NAMALWA (cell line): ENCODE measurements around the gene CTSZ.
"Not testable (repeated sequence)": the region's sequence is repeated elsewhere in the genome, so short reads cannot be mapped to it uniquely, and the experiment has no call there.

ENCODE experiments used
- DNase-seq: peaks from one replicate; pipeline ENCODE4 v3.0.0-alpha.2; 2015; ENCODE audit warnings: low spot score

CTSZ gene

DNA sequence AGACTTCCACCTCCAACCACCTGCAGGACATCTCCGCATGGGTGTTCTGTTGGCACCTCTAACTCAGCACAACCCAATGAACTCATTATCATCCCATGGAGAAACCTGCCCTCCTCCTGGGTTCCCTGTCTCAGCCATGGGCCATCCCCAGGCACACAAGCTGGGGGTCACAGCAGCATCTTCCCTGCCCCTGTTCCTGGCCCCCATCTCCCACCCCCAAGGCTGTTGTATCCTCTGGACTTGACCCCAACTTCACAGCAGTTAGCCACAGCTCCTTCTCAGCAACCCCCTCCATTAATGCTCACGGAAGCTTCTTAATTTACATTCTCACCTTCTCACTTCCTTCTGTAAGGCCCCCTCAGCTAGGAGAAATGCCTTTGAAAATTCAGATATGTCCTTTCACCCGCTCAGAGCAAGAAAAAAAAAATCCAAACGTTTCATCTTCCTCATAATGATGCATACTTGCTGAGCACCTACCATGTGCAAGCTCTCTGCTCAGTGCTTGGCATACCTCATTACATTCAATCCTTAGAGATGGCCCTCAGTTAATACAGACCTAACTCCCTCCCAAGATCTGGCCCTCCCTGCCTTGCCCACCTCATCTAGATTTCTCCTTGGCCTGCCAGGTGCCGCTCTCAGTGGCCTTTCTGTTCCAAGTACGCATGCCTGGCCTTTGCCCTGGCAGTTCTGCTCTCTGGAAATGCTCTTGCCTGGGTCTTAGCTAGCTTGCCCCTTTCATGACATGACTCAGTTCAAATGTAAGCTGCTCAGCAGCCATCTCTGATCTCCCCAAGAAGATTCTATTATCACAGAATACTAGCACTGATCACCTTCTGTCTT, 28.5 kb downstream of the CTSZ start:
- no peak for DNase-seq

DNA sequence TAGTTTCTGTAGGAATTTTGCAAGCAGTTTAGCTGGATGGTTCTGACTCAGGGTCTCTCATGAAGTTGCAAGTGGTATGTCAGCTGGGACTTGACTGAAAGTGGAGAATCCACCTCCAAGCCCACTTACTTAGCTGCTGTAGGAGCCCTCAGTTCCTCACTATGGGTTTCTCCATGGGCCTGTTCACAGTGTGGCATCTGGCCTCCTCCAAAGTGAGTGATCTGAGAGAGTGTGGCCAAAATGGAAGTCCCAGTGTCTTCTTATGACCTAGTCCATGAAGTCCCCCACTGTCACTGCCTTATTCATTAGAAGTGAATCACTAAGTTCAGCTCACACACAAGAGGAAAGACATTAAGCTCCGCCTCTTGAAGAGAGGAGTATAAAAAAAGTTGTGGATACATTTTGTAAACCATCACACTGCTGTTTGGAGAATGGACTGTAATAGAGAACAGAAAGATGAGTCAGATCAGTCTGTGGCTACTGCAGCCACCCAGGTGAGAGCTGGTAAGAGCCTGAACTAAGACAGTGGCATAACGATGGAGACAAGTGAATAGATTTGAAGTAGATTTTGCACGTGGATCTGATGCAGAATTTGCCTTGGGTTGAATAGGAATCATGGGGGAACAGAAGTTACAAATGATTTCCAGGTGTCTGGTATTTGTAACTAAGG, 30.9 kb downstream of the CTSZ start:
- no peak for DNase-seq

DNA sequence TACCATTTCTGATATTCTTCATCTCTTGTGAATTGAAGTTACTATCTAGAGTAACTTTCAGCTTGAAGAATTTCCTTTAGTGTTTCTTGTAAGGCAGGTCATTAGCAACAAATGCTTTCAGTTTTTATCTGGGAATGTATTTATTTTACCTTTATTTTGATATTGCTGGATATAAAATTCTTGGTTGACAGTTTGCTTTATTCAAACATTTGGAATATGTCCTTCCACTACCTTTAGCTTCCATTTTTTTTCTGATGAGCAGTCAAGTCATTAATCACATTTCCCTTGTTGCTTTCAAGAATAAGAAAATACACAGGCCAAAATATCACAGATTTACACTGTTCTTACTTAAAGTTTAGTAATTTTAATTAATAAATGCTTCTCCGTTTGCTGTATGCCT, 31.7 kb downstream of the CTSZ start:
- no peak for DNase-seq

DNA sequence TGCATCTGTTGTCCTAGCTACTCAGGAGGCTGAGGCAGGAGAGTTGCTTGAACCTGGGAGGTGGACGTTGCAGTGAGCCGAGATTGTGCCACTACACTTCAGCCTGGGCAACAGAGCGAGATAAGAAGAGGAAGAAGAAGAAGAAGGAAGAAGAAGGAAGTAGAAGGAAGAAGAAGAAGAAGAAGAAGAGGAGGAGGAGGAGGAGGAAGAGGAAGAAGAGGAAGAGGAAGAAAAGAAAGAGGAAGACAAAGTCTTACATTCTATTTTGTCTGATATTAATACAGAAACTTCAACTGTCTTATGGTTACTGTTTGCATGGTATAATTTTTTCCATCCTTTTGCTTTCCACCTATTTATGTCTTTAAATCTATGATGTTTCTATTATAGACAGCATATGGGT, 33.2 kb downstream of the CTSZ start:
- no peak for DNase-seq

DNA sequence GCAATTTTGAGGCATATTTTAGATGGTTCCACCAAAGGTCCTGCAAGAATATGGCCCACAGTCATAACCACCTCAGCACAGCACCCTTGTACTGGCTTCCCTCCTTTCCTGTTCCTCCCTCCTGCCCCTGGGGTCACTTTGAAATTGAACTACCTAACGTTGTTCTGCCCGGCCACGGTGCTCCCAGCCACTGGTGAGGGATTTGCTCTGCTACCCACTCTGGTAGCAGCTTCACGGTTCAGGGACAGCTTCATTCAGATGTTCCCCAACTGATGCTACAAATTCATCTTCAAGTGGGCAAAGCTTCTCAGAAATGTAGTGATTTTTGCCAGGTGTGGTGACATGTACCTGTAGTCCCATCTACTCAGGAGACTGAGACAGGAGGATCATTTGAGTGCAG, 33.9 kb downstream of the CTSZ start:
- DNase-seq, result no peak

DNA sequence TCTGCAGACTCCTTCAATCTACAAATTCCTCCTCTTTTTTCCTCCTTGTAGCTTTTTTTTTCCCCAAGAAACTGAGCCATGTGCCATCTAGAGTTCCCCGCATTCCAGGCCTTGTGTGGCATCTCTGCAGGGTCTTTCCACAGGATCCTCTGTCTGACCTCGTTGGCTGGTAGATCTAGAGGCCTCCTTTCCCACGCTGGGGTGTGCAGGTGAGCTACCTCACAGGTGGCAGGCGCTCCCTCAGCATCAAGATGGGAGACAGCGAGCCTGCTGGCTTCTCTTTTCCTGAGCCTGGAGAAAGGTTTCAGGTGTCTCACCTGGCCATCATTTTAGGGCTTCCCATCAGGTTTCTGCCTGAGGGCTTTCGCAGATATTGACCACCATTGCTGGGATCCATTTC, 35.6 kb downstream of the CTSZ start:
- no peak for DNase-seq

DNA sequence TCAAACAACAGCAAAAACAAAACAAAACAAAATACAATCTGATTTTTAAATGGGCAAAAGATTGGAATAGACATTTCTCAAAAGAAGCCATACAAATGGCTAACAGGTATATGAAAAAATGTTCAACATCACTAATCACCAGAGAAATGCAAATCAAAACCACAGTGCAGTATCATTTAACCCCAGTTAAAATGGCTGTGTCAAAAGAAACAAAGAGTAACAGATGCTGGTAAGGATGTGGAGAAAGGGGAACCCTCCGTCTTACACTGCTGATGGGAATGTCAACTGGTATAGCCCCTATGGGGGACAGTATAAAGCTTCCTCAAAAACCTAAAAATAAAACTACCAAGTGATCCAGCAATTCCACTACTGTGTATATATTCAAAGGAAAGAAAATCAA, 36.9 kb downstream of the CTSZ start:
- DNase-seq, result no peak

DNA sequence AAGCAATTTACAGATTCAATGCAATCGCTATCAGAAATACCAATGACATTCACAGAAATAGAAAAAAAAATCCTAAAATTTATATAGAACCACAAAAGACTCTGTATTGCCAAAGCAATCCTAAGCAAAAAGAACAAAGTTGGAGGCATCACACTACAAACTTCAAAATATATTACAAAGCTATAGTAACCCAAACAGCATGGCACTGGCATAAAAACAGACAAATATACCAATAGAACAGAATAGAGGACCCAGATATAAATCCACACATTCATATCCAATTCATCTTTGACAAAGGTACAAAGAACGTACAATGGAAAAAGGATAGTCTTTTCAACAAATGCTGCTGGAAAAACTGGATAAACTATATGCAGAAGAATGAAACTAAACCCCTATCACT, 37.6 kb downstream of the CTSZ start:
- no peak for DNase-seq

DNA sequence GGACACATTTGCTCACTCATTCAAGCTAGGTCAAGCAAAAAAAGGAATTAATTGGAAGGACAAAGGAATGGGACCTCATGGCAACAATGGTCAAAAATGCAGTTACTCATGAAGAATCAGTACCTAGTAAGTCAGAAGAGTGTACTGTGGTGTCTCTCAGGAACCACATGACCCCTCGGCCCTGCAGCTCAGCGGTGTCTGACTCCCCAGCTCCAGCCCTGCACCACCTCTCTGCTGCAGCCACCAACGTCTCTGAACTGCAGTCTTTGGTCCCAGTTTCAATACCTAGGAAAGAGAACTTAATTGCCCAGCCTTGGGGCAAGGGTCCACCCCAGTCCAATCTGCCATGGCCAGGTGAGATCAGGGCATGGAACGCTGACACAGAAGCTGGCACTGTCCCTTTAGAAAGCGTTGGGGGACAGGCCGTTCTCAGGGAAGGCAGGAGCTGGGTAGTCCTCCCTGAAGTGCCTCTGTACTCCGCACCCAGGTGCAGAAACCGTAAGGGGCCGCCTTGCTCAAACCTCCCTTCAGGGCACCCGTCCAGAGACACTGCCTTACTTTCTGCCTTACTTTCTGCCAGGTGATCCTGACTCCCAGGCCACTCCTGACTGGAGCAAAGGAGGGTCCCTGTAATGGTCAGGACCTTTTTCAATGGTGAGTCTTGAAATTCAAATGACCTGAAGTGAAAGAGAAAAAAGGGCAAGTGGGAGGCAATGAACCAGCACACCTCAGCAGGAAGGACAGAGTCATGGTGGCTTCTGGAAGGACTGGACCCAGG, 39.2 kb downstream of the CTSZ start:
- no peak for DNase-seq

DNA sequence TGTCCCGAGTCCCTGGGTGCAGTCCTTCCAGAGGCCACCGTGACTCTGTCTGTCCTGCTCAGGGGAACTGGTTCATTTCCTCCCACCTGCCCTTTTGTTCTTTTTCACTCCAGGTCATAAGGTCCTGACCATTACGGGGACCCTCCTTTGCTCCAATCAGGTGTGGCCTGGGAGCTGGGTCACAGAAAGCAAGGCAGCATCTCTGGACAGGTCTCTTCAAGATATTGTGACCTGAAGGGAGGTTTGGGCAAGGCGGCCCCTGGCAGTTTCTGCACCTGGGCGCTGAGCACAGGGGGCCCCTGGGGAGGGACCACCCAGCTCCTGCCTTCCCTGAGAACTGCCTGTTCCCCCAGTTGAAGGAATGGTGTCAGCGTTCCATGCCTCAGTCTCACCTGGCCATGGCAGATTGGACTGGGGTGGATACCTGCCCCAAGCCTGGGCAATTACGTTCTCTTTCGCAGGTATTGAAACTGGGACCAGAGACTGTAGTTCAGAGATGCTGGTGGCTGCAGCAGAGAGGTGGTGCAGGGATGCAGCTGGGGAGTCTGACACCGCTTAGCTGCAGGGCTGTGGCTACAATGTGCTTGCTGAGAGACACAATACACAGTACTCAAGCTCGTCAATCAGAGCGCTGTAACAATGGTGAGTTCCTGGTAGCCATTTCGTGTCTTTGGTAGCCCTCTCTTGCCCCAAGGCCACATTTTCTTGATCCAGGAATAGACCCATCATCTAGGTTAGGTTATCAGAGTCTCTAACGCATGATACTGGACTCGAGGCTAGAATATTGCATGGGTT, 41.6 kb downstream of the CTSZ start:
- DNase-seq, result no peak

DNA sequence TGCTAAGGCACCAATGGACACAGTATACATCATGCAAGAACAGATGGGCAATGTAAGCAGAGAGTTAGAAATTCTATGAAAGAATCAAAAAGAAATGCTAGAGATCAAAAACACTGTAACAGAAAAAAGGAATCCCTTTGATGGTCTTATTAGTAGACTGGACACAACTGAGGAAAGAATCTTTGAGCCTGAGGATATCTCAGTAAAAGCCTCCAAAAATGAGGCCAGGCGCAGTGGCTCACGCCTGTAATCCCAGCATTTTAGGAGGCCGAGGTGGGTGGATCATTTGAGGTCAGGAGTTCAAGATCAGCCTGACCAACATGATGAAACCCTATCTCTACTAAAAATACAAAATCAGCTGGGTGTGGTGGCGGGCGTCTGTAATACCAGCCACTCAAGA, 43.1 kb downstream of the CTSZ start:
- not testable (repeated sequence) for DNase-seq

DNA sequence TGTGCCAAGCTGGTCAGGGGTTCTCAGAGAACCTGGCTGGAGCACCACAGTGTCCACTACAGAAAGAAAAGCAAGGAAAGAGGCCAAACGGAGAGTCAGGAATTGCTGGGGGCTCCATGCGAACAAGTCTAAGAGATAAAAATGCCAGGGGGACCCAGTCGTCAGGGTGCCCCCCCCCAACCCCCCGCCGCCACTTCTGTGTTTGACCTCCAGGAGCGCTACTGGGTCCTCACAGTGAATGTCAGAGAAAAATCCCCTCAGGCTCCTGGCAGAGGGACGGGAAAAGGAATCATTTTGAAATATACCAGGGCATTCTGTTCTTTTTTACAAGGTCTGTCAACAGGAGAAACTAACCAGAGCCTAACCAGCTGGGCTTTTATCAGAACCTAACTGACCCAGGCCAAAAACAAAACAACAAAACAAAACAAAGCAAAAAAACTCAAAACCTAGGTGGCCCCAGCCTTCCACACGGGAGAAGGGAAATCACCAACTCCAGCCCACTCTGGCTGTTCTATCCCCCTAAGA, 43.9 kb downstream of the CTSZ start:
- DNase-seq, result no peak

DNA sequence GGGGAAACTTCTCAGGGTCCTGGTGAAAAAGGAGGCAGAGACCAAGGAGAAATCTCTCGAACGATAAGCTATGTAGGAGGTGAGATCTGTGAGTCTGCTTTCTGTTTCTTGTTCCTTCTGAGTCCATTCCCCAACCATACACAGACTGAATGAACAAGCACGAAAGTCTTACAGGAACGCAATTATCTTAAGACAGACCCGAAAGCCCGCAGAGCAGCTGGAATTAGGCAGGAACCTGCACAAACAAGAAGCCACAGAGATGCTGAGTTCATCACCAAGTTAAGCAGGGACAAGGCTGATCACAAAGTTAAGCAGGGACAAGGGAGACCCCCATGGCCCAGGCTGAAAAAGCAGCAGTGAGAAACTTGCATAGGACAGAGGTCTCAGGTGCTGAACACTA, 47.4 kb downstream of the CTSZ start:
- no peak for DNase-seq

DNA sequence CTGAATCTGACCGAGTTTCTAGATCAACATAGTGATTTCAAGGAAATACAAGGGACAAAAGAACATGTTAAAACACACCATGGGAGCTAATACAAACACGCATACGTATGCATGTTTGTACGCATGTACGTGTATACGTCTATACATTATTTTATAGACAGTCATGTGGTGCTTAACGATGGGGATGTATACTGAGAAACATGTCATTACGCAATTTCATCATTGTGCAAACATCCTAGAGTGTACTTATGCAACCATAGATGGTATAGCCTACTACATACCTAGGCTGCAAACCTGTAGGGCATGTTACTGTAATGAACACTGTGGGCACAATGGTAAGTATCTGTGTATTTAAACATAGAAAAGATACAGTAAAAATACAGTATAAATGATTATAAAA, 51.0 kb downstream of the CTSZ start:
- DNase-seq, result no peak

DNA sequence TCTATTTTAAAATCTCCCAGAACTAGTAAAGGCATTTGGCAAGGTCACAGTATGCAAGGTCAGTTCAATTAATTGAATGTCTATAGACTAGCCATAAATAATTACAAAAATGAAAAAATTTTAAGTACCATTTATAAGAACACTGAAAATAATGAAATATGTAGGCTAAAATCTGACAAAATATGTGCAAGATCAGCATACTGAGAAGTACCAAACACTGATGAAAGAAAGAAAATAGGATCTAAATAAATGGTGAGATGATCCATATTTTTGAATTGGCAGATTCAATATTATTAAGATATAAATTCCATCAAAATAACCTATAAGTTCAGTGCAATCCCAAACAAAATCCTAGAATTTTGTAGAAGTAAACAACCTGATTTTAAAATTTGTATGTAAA, 54.0 kb downstream of the CTSZ start:
- DNase-seq, result no peak

DNA sequence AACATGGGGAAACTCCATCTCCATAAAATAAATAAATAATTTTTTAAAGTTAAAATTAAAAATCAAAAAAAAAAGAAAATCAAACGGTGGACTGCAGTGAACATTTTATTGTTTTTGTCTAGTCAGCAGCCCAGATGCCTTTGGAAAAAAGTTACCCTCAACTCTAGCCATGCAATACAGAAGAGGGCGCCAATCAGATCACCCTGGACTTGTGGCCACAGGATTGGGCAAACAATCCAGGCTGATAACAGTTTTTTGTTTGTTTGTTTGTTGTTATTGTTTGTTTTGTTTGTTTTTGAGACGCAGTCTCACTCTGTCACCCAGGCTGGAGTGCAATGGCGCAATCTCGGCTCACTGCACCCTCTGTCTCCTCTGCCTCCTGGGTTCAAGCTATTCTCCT, 56.5 kb downstream of the CTSZ start:
- DNase-seq, result no peak

DNA sequence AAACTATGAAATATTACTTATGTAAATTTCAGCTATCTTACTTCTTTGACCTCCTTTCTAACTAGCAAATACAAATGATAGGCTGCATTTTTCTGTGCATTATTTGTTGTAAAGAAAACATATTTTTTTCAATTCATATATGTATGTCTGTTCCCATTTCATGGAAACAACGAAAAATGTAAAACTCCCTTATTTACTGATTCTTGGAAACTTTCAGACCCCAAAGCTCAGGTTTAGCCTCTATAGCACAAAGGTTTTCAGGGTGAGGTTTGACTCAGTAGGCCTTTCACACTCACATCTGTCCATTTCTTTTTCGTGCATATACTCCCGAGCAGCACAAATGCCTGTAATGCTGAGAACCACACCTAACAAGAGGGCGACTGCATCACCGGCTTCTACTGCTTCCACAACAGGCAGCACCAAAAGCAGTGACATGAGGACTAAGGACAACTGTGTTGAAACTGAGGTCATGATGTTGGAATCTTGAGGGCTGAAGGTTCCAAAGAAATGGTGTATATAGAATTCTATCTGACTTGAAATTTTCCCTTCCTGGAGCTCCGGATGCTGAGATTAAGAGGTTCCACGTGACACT, 59.2 kb downstream of the CTSZ start:
- DNase-seq, result not testable (repeated sequence)

DNA sequence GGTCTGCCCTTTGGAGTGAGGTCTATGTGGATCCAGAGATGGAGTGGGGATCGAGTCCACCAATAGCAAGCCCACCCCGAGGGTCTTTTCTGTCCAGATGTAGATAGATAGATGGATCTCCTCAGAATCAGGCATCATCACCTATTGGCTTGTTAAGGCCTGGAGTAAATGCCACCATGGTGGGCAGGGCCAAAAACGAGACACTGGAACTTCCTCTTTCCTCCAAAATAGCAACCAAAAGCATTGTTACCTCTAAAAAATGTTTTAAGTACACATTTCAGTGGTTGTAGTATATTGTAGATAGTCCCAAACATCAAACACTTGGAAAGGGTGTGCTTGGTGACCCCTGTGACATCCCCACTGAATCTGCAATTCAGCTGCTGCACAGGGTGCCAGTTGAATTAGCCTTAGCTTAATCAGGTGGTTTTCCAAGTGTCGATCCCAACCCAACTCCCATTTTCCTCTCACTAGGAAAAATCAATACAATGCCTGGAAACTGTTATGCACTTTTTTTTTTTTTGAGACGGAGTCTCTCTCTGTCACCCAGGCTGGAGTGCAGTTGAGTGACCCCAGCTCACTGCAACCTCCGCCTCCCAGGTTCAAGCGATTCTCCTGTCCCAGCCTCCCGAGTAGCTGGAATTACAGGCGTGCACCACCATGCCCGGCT, 61.0 kb downstream of the CTSZ start:
- no peak for DNase-seq
